ENCODE measurements around the gene SLC25A31.

SLC25A31 gene

DNA sequence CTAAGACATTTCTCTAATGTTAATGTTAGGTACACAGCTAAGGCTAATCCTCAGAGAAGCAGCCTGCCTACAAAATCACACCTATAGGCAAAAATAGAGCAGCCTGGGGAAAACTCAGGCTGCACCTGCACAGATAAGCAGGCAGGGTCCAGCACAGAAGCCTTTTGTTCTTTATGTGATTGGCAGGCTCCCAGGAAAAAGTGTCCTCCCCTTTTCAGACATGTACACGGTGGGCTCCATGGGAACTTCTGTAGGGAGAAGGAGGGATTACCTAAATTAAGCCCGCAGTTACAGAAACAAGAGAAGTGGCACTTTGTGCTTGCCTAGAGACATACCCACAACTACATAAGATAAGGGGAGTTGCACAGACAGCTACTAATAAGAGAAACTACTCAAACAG is 47.9 kb downstream of the SLC25A31 start:
- DNase-seq (ENCODE audit: low read depth): no peak

DNA sequence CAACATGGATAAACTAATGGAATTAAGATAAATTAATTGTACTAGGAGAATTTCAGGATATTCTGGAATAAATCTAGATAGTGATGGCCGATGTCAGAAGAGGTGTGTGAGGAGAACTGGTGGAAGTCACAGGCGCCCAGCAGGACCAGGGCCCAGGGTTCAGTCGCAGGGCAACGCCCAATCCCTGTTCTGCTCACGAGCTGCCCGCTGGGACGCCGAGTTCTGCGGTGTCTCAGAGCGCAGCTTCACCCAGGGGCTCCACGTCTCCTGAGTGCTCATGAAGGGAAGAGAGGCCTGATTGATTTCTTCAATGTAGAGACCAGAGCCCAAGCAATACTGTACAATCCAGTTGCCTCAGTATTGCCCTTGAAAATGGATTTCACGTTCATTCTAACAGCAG is 50.4 kb downstream of the SLC25A31 start:
- DNase-seq (ENCODE audit: low read depth): no peak

DNA sequence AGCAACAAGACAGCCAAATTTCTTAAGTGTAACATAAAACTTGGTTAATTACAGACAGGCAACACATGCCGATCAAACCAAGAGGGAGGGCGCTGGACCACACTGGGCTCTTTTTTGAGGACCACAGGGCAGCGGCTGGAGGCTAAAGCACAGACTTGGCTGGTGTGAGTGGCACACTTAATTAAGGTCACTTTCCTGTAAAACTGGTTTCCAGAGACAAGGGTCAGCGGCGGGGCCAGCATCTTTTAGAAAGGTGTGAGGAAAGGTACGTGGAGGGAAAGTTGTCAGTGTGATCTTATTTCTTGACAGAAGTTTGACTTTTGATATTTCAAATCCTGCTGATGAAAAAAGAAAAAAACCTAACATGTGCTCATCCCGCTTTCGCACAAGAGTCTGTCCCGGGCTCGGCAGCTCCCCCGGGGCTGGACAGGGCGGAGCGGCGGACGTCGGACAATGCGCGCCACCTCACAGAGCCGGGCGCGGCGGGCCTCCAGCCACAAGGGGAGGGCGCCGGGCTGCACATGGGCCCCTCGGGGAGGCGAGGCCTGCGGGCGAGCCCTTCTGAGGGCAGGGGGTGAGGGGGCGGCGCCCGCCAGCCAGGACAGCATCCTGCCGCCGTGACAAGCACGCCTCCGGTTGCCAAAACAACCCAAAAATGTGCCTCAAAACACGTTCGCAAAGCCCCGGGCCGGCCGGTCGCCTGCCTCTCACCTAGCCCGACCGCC is 51.3 kb downstream of the SLC25A31 start:
- DNase-seq (ENCODE audit: low read depth): no peak

DNA sequence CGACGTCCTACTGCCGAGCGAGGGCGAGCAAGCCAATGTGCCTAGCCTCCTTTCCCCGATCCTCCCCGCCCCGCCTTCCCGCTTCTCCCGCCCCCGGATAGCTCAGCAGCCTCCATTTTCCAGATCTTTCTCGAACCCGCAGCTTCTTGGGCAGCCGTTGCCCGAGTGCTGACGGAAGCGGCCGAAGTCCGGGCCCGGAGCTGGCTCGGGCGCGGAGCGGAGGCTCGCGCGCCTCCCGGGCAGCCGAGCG is 51.8 kb downstream of the SLC25A31 start:
- DNase-seq (ENCODE audit: low read depth): no peak

DNA sequence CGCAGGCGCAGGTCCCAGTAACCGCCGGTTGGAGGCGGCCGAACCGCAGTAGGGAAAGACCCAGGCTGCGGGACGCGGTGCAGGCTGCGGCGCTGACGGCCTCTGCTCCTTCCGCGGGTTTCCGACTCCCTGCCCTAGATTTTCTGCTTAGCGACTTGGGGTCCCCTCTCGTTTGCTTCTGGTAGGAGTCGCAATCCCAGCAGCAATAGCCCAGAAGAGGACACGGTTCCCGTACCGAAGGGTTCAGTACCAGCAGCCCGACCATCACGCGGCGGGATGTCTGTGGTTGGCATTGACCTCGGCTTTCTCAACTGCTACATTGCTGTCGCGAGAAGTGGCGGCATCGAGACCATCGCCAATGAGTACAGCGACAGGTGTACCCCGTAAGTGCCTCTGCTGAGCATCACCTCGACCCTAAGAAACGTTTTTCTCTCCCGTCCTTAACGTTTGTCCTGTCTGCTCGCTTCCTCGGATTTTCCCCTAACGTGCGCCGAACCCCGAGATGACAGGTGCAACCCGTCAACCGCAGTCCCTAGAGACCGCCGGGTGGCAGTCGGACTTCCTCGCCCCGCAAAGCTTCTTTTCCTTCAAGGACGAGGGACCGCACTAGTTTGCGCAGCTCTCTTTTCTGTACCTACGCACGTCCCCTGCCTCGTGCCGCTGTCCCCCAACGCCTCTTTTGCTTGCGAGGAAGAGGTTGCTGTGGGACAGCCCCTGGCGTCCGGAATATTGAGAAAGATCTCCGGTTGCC is 52.2 kb downstream of the SLC25A31 start, which contains the start of gene HSPA4L:
Gene HSPA4L, plus strand, starts transcription at position 48 of the 751 bp plus-strand sequence. Its CDS starts 229 bp downstream, at position 277.
- DNase-seq (ENCODE audit: low read depth): peak; percentile 32

DNA sequence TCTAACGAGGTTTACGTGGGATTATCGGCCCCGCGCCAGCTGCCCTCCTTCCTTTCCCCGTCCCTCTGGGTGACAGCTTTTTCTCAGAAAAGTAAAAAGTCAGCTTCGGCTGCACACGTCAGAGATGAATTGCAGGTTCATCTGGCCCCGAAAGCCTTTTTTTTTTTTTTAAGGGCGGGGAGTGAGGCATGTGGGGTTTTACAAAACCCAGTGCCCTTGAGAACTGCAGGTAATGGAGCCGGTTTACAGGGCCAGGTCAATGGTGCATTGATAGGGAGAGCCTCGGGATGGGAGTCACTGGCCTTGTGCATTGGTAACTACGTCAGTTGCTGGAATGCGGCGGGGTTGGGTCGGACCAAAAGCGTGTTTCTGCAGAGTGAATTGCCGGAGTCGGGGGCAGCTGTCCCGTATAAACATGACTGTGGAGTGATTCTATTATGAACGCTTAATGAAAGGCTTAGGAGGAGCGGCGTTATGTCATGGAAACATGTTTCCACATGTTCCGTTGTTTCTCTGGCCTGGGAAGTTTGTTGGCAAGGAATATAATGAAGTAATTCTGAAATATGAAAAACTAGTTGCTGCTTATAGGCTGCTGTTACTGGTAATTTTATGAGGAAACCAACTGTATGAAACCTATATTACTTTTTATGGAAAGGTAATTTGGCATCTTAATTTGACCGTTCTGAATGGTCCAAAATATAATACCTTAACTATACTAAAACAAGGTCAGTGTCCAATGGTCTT is 53.0 kb downstream of the SLC25A31 start:
- DNase-seq (ENCODE audit: low read depth): no peak

DNA sequence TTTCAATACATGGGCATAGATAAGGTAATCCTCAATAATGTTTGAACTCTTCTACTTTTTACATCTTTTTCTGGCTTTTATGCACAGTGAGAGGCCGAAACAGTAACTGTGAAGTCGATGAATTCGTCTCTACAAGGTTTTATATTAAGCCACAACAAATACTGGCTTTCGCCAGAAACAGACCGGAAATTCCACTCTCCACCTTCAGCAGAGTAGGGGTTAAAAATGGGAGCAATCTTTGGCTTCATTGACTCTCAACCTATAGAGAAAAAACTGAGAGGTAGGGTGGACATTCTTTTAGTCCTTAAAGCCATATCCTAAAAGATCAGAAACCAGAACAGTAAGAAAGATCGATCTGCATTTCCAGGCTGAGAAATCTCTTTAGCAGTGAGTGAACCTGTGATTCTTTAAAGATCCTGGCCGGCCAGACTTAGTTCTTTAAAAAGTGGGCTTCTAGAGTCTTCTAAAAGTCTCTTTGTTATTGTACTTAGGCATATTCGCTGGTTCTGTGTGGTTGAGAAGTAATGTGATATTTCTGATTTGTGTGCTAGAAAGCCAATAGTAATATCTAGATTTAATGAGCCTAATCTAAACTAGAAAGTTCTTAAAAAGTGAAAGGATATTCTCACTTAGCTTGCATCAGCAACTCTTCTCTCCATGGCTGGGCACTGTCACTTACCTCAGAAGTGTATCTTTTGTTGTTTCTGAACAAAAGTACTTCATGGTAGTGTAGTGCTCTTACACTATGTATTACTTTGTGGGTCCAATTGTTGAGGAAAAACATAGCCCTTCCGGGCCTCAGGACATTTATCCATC is 54.0 kb downstream of the SLC25A31 start:
- no peak for DNase-seq (ENCODE audit: low read depth)

DNA sequence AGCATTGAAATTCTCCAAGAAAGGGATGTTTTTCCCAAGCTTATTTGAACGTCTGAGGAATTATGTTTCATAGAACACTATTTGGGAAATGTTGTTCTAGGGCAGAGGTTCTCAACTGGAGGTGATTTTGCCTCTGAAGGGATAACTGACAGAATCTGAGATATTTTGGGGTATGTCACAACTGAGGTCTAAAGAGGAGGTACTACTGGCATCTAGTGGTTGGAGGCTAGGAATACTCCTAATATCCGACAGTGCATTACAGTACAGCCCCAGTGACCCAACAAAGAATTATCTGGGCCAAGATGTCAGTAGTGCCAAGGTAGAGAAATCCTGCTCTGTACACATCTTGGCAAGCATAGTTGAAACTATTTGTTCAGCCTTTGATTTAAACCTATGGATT is 58.3 kb downstream of the SLC25A31 start:
- no peak for DNase-seq (ENCODE audit: low read depth)

GRCh38 chr4:127791391-127791790 is 61.2 kb downstream of the SLC25A31 start:
- no peak for DNase-seq (ENCODE audit: low read depth)

- no peak for DNase-seq (ENCODE audit: low read depth)
These were observed 63.3 kb downstream of the SLC25A31 start for GRCh38 chr4:127793528-127793927.

DNA sequence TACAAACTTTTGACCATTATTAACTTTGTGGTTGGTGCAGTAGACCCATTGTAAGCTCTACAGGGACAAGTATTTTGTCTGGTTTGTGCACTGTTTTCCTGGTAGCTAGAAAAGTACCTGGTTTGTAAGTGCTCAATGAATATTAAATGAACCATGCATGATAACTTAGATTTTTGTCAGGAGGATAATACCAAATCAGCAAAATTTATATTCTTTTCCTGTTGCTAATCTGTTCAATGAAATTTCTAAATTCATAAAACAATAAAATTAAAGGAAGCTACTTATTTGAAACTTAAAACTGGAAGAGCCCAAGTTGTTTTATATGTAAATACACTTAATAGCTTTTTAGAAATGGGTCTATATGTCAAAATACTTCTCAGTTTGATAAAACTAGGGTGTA is 69.5 kb downstream of the SLC25A31 start:
- DNase-seq (ENCODE audit: low read depth): no peak

GRCh38 chr4:127809173-127809800 is 79.1 kb downstream of the SLC25A31 start:
- no peak for DNase-seq (ENCODE audit: low read depth)

- DNase-seq (ENCODE audit: low read depth): no peak
These were observed 80.4 kb downstream of the SLC25A31 start for GRCh38 chr4:127810551-127810950.

DNA sequence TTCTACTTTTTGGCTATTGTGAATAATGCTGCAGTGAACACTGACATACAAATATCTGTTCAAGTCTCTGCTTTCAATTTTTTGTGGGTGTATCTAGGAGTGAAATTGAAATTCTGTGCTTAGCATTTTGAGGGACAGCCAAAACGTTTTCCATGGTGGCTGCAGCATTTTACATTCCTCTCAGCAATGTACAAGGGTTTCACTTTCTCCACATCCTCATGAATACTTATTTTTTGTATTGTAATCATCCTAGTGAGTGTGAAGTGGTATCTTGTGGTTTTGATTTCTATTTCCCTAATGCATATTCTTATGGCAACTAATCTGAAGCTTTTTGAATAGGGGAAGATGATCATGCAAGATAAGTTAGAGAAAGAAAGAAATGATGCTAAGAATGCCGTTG is 92.2 kb downstream of the SLC25A31 start:
- no peak for DNase-seq (ENCODE audit: low read depth)

Data from stimulated activated CD8-positive, alpha-beta memory T cell treated with anti-CD3 and anti-CD28 coated beads, Interleukin-4, amount 100 ng/mL, for 24 hours (primary cell).